Measurements from ENCODE around the gene IFI16.
"Not testable (repeated sequence)": the region's sequence is repeated elsewhere in the genome, so short reads cannot be mapped to it uniquely, and the experiment has no call there.

Gene IFI16

GRCh38 chr1:159005161-159005560 is 4.5 kb upstream of the IFI16 start:
- Histone ChIP-seq H4K20me1 (ENCODE audit: insufficient read depth, low read length, poor library complexity, severe bottlenecking) (no peaks in the 10 kb centered on the region), H3K9me3 (ENCODE audit: insufficient read depth, low read depth, low read length) (no peaks in the 10 kb centered on the region), H3K36me3 (ENCODE audit: insufficient read depth, low read length) (no peaks in the 10 kb centered on the region), H3F3A (ENCODE audit: low read depth) (peaks cover 6% of the 10 kb centered on the region; the same call in 1 of the 2 replicates), H3K4me3 (ENCODE audit: low read length, poor library complexity, severe bottlenecking) (no peak overlapping the region), H3K79me2 (ENCODE audit: insufficient read depth, low read length) (peaks cover 5% of the 10 kb centered on the region), H3K9ac (ENCODE audit: low read depth, low read length, poor library complexity, severe bottlenecking) (no peak overlapping the region), H2AFZ (ENCODE audit: low read length) (peak overlapping the region; percentile 47), H3K27me3 (ENCODE audit: insufficient read depth, low read length, poor library complexity, severe bottlenecking) (peaks cover 3% of the 10 kb centered on the region), H3K9me2 (replicated peaks; ENCODE audit: low read depth, low read length) (no peaks in the 10 kb centered on the region), H3K4me1 (ENCODE audit: insufficient read depth, low read length, poor library complexity, severe bottlenecking) (peaks cover 38% of the 10 kb centered on the region), H3K4me2 (ENCODE audit: low read depth, low read length, poor library complexity, severe bottlenecking) (no peak overlapping the region)
- TF ChIP-seq CTCF (conservative IDR thresholded peaks at IDR 0.05; ENCODE audit: low read length) (no peak), EZH2phosphoT487 (IDR thresholded peaks at IDR 0.05; ENCODE audit: borderline replicate concordance) (no peak)

GRCh38 chr1:159005676-159006075 is 4.0 kb upstream of the IFI16 start:
- Histone ChIP-seq H3K36me3 (ENCODE audit: insufficient read depth, low read length) (no peaks in the 10 kb centered on the region), H3K4me3 (ENCODE audit: low read length, poor library complexity, severe bottlenecking) (no peak overlapping the region), H3K9me3 (ENCODE audit: insufficient read depth, low read depth, low read length) (no peaks in the 10 kb centered on the region), H3K4me1 (ENCODE audit: insufficient read depth, low read length, poor library complexity, severe bottlenecking) (peaks cover 38% of the 10 kb centered on the region), H3K9ac (ENCODE audit: low read depth, low read length, poor library complexity, severe bottlenecking) (no peak overlapping the region), H3F3A (ENCODE audit: low read depth) (peaks cover 6% of the 10 kb centered on the region; the same call in 1 of the 2 replicates), H4K20me1 (ENCODE audit: insufficient read depth, low read length, poor library complexity, severe bottlenecking) (no peaks in the 10 kb centered on the region), H2AFZ (ENCODE audit: low read length) (peak overlapping the region; percentile 47), H3K9me2 (replicated peaks; ENCODE audit: low read depth, low read length) (no peaks in the 10 kb centered on the region), H3K4me2 (ENCODE audit: low read depth, low read length, poor library complexity, severe bottlenecking) (no peak overlapping the region), H3K27me3 (ENCODE audit: insufficient read depth, low read length, poor library complexity, severe bottlenecking) (peaks cover 5% of the 10 kb centered on the region), H3K79me2 (ENCODE audit: insufficient read depth, low read length) (peaks cover 10% of the 10 kb centered on the region)
- no peak for TF ChIP-seq CTCF (conservative IDR thresholded peaks at IDR 0.05; ENCODE audit: low read length)
- no peak for TF ChIP-seq EZH2phosphoT487 (IDR thresholded peaks at IDR 0.05; ENCODE audit: borderline replicate concordance)

GRCh38 chr1:159006210-159006807 is 3.4 kb upstream of the IFI16 start:
- H3F3A ChIP-seq (ENCODE audit: low read depth); H4K20me1 ChIP-seq (ENCODE audit: insufficient read depth, low read length, poor library complexity, severe bottlenecking); H3K4me2 ChIP-seq (ENCODE audit: low read depth, low read length, poor library complexity, severe bottlenecking); H3K9ac ChIP-seq (ENCODE audit: low read depth, low read length, poor library complexity, severe bottlenecking); H3K36me3 ChIP-seq (ENCODE audit: insufficient read depth, low read length); H3K9me2 ChIP-seq (replicated peaks; ENCODE audit: low read depth, low read length); H3K9me3 ChIP-seq (ENCODE audit: insufficient read depth, low read depth, low read length); H3K27me3 ChIP-seq (ENCODE audit: insufficient read depth, low read length, poor library complexity, severe bottlenecking); H3K4me3 ChIP-seq (ENCODE audit: low read length, poor library complexity, severe bottlenecking): not testable (repeated sequence)
- H2AFZ ChIP-seq (ENCODE audit: low read length) = peak overlapping the region; percentile 47; the same call in 1 of the 2 replicates
- peaks cover 17% of the 10 kb centered on the region for H3K79me2 ChIP-seq (ENCODE audit: insufficient read depth, low read length)
- H3K4me1 ChIP-seq (ENCODE audit: insufficient read depth, low read length, poor library complexity, severe bottlenecking) = peaks cover 38% of the 10 kb centered on the region

- Histone ChIP-seq H3K36me3 (ENCODE audit: insufficient read depth, low read length) (no peaks in the 10 kb centered on the region), H3K79me2 (ENCODE audit: insufficient read depth, low read length) (peaks cover 31% of the 10 kb centered on the region), H3K9me2 (replicated peaks; ENCODE audit: low read depth, low read length) (no peaks in the 10 kb centered on the region), H3K4me2 (ENCODE audit: low read depth, low read length, poor library complexity, severe bottlenecking) (peak overlapping the region; percentile 88), H3F3A (ENCODE audit: low read depth) (peaks cover 6% of the 10 kb centered on the region; the same call in 1 of the 2 replicates), H4K20me1 (ENCODE audit: insufficient read depth, low read length, poor library complexity, severe bottlenecking) (peaks cover 12% of the 10 kb centered on the region), H3K4me3 (ENCODE audit: low read length, poor library complexity, severe bottlenecking) (no peak overlapping the region), H3K9ac (ENCODE audit: low read depth, low read length, poor library complexity, severe bottlenecking) (peak overlapping the region; percentile 99), H3K27me3 (ENCODE audit: insufficient read depth, low read length, poor library complexity, severe bottlenecking) (peaks cover 5% of the 10 kb centered on the region), H3K4me1 (ENCODE audit: insufficient read depth, low read length, poor library complexity, severe bottlenecking) (peaks cover 38% of the 10 kb centered on the region), H3K9me3 (ENCODE audit: insufficient read depth, low read depth, low read length) (no peaks in the 10 kb centered on the region), H2AFZ (ENCODE audit: low read length) (peak overlapping the region; percentile 15; the same call in 1 of the 2 replicates)
- no peak for TF ChIP-seq CTCF (conservative IDR thresholded peaks at IDR 0.05; ENCODE audit: low read length)
- TF ChIP-seq EZH2phosphoT487 (IDR thresholded peaks at IDR 0.05; ENCODE audit: borderline replicate concordance) = no peak
Observed at GRCh38 chr1:159007726-159008125, 2.0 kb upstream of the IFI16 start.

All from Loucy (cell line).